ENCODE measurements around the gene SORCS2.

GRCh38 chr4:7464259-7464655 lies 271.9 kb downstream of the SORCS2 start:
- TF ChIP-seq EP300 (IDR thresholded peaks at IDR 0.05; ENCODE audit: low read depth) (no peak), CTCF (IDR thresholded peaks at IDR 0.05) (no peak), POLR2AphosphoS5 (IDR thresholded peaks at IDR 0.05) (no peak), POLR2A (IDR thresholded peaks at IDR 0.05) (no peak)
